Astrocyte (in vitro differentiated cells and primary cell): ENCODE results near the gene ICA1.

Experiments used
- EZH2 ChIP-seq: IDR thresholded peaks from 2 replicates; pipeline ENCODE4 v1.6.1; 2012; ENCODE audit warnings: mild to moderate bottlenecking, low read length, inconsistent platforms; ENCODE audit not compliant: insufficient read depth
- TF ChIP-seq, protein P1 (sequence below): IDR thresholded peaks from 2 replicates; pipeline ENCODE4 v1.5.1; 2011; ENCODE audit warnings: low read depth, mild to moderate bottlenecking, inconsistent platforms, low read length, moderate library complexity; ENCODE audit not compliant: insufficient read depth

- no peak for TF ChIP-seq EZH2
- TF ChIP-seq, protein P1, sequence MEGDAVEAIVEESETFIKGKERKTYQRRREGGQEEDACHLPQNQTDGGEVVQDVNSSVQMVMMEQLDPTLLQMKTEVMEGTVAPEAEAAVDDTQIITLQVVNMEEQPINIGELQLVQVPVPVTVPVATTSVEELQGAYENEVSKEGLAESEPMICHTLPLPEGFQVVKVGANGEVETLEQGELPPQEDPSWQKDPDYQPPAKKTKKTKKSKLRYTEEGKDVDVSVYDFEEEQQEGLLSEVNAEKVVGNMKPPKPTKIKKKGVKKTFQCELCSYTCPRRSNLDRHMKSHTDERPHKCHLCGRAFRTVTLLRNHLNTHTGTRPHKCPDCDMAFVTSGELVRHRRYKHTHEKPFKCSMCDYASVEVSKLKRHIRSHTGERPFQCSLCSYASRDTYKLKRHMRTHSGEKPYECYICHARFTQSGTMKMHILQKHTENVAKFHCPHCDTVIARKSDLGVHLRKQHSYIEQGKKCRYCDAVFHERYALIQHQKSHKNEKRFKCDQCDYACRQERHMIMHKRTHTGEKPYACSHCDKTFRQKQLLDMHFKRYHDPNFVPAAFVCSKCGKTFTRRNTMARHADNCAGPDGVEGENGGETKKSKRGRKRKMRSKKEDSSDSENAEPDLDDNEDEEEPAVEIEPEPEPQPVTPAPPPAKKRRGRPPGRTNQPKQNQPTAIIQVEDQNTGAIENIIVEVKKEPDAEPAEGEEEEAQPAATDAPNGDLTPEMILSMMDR, result no peak
Observed at GRCh38 chr7:8177109-8177933, 84.6 kb downstream of the ICA1 start.
